Motor neuron (in vitro differentiated cells): ENCODE measurements around the gene FBXW5. TPM values are rescaled to one million over a fixed set of nuclear protein-coding genes. Genes with fewer than 3 reads are reported as not detected.

ENCODE experiments used
- total RNA-seq, 8 experiments: library from RNA; unstranded; fragments of 300-600 nt; gene quantifications; 2 replicates each; pipeline versions ENCODE4 v1.2.3 to v1.2.4, GENCODE V29; 2022

FBXW5 gene
- total RNA-seq, 8 experiments from 2014 or later, result 34.1 to 115 (median 45.3) TPM

Other genes with a start within 250 kb of the FBXW5 start
- gene DIPK1B, start 232.2 kb downstream of the FBXW5 start, total RNA-seq, result 10 to 100 TPM in 6 of 8 experiments, 1 to 10 TPM in 1, under 1 TPM in 1; 0.92 to 44.3 (median 27.8) TPM
- 1 to 10 TPM in 1 of 8 experiments, under 1 TPM in 7; 0.05 to 1.7 (median 0.38) TPM for gene LCN10, start 201.8 kb downstream of the FBXW5 start, total RNA-seq
- under 1 TPM in 2 of 8 experiments, not detected in 6; 0.41 to 0.76 TPM for gene LCN6, start 196.2 kb downstream of the FBXW5 start, total RNA-seq
- gene LCN8, start 186.5 kb downstream of the FBXW5 start, total RNA-seq, result under 1 TPM in 4 of 8 experiments, not detected in 4; 0.08 to 0.43 (median 0.22) TPM
- gene LCN15, start 180.2 kb downstream of the FBXW5 start, total RNA-seq, result under 1 TPM in 5 of 8 experiments, not detected in 3; 0.21 to 0.43 (median 0.23) TPM
- gene TMEM141, start 153.4 kb downstream of the FBXW5 start, total RNA-seq, result 10 to 100 TPM; 21.7 to 92.7 (median 39.5) TPM
- gene CCDC183, start 148.4 kb downstream of the FBXW5 start, total RNA-seq, result 1 to 10 TPM in 7 of 8 experiments, under 1 TPM in 1; 0.61 to 3.3 (median 2.5) TPM
- 10 to 100 TPM; 33.8 to 83.5 (median 39.5) TPM for gene RABL6, start 136.8 kb downstream of the FBXW5 start, total RNA-seq
- gene AJM1, start 102.3 kb downstream of the FBXW5 start, total RNA-seq, result 1 to 10 TPM; 1.2 to 5.5 (median 2.6) TPM
- 100 to 1,000 TPM; 134 to 366 (median 259) TPM for gene PHPT1, start 95.3 kb downstream of the FBXW5 start, total RNA-seq
- gene MAMDC4, start 92.4 kb downstream of the FBXW5 start, total RNA-seq, result 10 to 100 TPM in 1 of 8 experiments, 1 to 10 TPM in 7; 1.5 to 10.3 (median 4.7) TPM
- gene EDF1, start 78.4 kb downstream of the FBXW5 start, total RNA-seq, result 100 to 1,000 TPM; 506 to 905 (median 719) TPM
- gene TRAF2, start 58.2 kb downstream of the FBXW5 start, total RNA-seq, result 10 to 100 TPM in 4 of 8 experiments, 1 to 10 TPM in 4; 6.8 to 18.4 (median 10.0) TPM
- gene C8G, start 505 bp upstream of the FBXW5 start, total RNA-seq, result 1 to 10 TPM in 5 of 8 experiments, under 1 TPM in 1, not detected in 2; 0.71 to 2.7 (median 1.4) TPM
- gene LCN12, start 7.5 kb upstream of the FBXW5 start, total RNA-seq, result 1 to 10 TPM in 5 of 8 experiments, under 1 TPM in 3; 0.38 to 4.3 (median 1.2) TPM
- 100 to 1,000 TPM in 2 of 8 experiments, 10 to 100 TPM in 2, 1 to 10 TPM in 4; 1.2 to 273 (median 12.3) TPM for gene PTGDS, start 32.8 kb upstream of the FBXW5 start, total RNA-seq
- gene LCNL1, start 38.3 kb upstream of the FBXW5 start, total RNA-seq, result 1 to 10 TPM in 1 of 8 experiments, under 1 TPM in 7; 0.11 to 1.3 (median 0.73) TPM
- 10 to 100 TPM; 23.4 to 38.4 (median 27.5) TPM for gene PAXX, start 47.7 kb upstream of the FBXW5 start, total RNA-seq
- gene CLIC3, start 51.8 kb upstream of the FBXW5 start, total RNA-seq, result 1 to 10 TPM in 1 of 8 experiments, under 1 TPM in 3, not detected in 4; 0.29 to 8.3 (median 0.47) TPM
- gene ABCA2, start 83.5 kb upstream of the FBXW5 start, total RNA-seq, result 10 to 100 TPM in 7 of 8 experiments, 1 to 10 TPM in 1; 8.1 to 27.9 (median 18.0) TPM
- 1 to 10 TPM in 1 of 8 experiments, under 1 TPM in 6, not detected in 1; 0.08 to 1.0 (median 0.25) TPM for gene FUT7, start 87.3 kb upstream of the FBXW5 start, total RNA-seq
- 10 to 100 TPM; 19.0 to 61.7 (median 30.5) TPM for gene NPDC1, start 101.4 kb upstream of the FBXW5 start, total RNA-seq
- gene ENTPD2, start 109.3 kb upstream of the FBXW5 start, total RNA-seq, result 1 to 10 TPM in 1 of 8 experiments, under 1 TPM in 7; 0.13 to 1.3 (median 0.34) TPM
- gene SAPCD2, start 125.8 kb upstream of the FBXW5 start, total RNA-seq, result 10 to 100 TPM in 2 of 8 experiments, 1 to 10 TPM in 4, under 1 TPM in 2; 0.31 to 12.5 (median 6.4) TPM
- 1 to 10 TPM in 6 of 8 experiments, under 1 TPM in 2; 0.63 to 8.9 (median 4.5) TPM for gene UAP1L1, start 132.8 kb upstream of the FBXW5 start, total RNA-seq
- 10 to 100 TPM; 28.6 to 89.3 (median 50.3) TPM for gene MAN1B1, start 142.2 kb upstream of the FBXW5 start, total RNA-seq
- gene DPP7, start 170.0 kb upstream of the FBXW5 start, total RNA-seq, result 100 to 1,000 TPM in 3 of 8 experiments, 10 to 100 TPM in 5; 14.2 to 233 (median 56.1) TPM
- 1 to 10 TPM in 4 of 8 experiments, under 1 TPM in 4; 0.20 to 6.0 (median 1.2) TPM for gene GRIN1, start 194.4 kb upstream of the FBXW5 start, total RNA-seq
- gene LRRC26, start 225.3 kb upstream of the FBXW5 start, total RNA-seq, result under 1 TPM in 3 of 8 experiments, not detected in 5; 0.17 to 1.00 (median 0.43) TPM
- not detected for gene TMEM210, start 227.3 kb upstream of the FBXW5 start, total RNA-seq
- 10 to 100 TPM; 11.9 to 43.3 (median 20.0) TPM for gene ANAPC2, start 243.8 kb upstream of the FBXW5 start, total RNA-seq
- gene SSNA1, start 243.9 kb upstream of the FBXW5 start, total RNA-seq, result 10 to 100 TPM; 28.2 to 50.7 (median 44.5) TPM